Measurements from ENCODE around the gene CAPS.

CAPS gene

DNA sequence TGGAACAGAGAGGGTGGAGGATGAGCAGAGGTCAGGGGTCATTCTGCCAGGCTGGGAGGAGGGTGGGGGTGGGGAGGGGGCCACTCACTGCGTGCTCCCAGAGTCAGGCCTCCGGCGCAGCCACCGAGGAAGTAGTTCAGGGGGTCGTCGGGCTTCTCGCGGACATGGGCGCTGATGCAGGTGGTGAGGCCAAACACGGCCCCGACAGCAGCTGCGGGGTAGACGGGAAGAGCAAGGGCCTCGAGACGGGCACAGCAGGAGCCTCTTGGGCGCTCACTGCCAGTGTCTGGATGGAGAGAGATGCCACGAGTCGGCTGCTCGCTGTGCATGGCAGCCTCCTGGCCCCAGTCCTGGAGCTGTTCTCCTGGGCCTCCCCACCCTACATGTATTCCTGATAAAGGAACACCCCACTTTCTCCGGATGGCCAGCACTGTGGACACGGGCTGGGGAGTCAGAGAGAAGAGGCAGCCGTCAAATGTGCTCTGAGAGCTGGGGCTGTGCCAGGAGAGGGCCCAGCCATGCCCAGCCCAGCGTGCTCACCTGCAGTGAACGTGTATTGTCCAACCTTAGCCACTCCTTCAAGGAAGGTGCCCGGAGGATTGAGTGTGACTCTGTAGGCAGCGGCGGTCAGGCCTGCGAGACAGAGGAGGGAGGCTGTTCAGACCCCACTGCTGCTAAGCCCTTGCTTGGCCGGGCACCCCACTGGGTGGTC, 17.5 kb upstream of the CAPS start:
- DNase-seq (ENCODE audit: low spot score), result no peak
- Mint-ChIP-seq H3K36me3 (ENCODE audit: low read depth) (peaks cover 11% of the 10 kb centered on the region), H3K4me3 (no peak overlapping the region), H3K4me1 (ENCODE audit: low read depth) (peaks cover 6% of the 10 kb centered on the region), H3K27ac (no peak overlapping the region), H3K27me3 (ENCODE audit: low read depth) (no peaks in the 10 kb centered on the region), H3K9me3 (no peaks in the 10 kb centered on the region)

DNA sequence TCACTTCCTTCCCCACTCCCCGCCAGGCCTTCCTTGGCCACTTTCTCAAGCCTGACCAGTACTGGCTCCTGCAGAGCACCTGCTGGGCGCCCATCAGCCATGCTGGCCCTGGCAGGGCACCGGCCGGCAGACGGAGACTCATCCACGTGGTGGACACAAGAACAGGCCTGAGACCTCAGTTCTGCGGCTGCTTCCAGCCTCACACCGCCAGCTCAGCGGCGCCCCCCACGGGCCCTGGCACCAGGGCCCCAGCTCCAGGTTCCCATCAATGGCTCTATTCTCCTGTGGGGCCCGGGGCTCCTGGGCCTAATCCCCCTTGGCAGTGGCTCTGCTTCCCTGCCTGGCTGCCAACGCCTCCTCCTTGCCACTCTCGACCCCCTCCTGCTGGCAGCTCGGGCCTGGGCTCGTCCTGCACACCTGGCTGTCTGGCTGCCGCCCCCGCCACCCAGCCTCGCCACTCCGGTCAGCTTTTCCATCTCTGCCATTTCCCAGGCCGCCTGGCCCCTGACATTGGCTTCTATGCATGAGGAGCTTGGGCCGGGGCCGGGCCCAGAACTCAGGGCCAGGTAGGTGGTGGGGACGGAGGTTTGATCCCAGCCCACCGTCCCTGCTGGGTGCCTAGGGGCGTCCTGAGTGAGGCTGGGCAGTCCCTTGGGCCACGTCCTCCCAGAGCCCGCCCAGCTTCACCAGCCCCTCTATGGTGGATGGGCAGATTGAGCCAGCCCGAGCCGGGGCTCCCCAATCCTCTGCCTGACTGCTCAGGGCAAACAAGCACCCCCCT, 16.7 kb upstream of the CAPS start:
- H3K4me3 Mint-ChIP-seq, result no peak overlapping the region
- no peak for DNase-seq (ENCODE audit: low spot score)
- peaks cover 6% of the 10 kb centered on the region for H3K4me1 Mint-ChIP-seq (ENCODE audit: low read depth)
- peaks cover 11% of the 10 kb centered on the region for H3K36me3 Mint-ChIP-seq (ENCODE audit: low read depth)
- H3K9me3 Mint-ChIP-seq, result no peaks in the 10 kb centered on the region
- H3K27ac Mint-ChIP-seq, result no peak overlapping the region
- H3K27me3 Mint-ChIP-seq (ENCODE audit: low read depth), result no peaks in the 10 kb centered on the region

DNA sequence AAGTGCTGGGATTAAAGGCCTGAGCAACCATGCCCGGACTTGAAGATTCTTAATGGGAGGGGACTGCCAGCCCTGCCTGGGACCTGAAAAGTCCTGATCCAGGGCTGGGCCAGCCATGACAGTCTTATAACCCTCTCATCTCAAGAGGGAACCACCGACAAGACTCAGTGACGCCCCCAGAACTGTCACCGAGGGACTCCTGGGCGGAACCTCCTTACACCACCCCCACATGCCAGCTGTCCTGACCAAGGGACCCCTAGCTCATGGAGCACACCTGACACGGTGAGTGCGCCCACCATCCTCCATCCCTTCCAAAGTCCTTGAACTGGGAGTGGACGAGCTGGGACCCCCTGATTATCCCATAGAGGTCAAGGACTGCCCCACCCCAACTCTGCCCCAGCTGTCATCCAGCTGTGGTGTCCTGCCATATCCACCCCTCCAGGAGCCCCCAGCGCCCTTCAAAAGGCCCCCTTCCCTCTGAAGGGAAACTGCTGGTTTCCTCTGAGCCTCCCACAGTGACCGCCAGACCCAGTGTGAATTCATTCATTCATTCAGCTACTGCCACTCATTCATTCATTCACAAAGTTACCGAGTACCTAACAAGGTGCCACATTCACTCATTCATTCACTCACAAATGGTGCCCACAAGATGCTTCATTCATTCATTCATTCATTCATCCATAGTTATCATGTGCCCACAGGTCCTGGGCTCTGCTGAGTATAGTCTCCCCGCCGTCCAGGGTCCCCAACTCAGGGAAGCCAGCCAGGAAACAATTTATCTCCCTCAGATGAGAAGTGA, 14.1 kb upstream of the CAPS start:
- H3K36me3 Mint-ChIP-seq (ENCODE audit: low read depth), result peaks cover 15% of the 10 kb centered on the region
- H3K9me3 Mint-ChIP-seq, result no peaks in the 10 kb centered on the region
- peak overlapping the region; percentile 4 for H3K4me3 Mint-ChIP-seq
- no peaks in the 10 kb centered on the region for H3K27me3 Mint-ChIP-seq (ENCODE audit: low read depth)
- no peak for DNase-seq (ENCODE audit: low spot score)
- H3K27ac Mint-ChIP-seq, result no peak overlapping the region
- peaks cover 12% of the 10 kb centered on the region for H3K4me1 Mint-ChIP-seq (ENCODE audit: low read depth)

DNA sequence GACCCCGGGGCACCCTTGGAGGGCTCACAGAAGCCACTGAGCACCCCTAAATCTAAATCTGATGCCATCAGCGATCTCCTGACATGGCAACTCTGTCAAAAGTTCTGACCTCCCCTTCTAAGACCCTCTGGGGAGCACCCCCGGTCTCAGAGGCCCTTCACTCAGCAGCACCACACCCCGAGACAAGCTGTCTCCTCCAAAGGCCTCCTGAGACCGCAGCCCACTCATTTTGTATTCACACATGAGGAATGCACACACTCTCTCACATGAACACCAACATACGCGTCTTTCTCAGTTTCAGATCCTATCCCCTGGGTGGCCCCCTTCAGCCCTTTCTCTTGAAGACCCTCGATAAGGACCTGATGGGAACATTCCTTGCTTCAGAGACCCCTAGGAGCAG, 13.1 kb upstream of the CAPS start:
- no peaks in the 10 kb centered on the region for H3K27me3 Mint-ChIP-seq (ENCODE audit: low read depth)
- H3K4me3 Mint-ChIP-seq, result peak overlapping the region; percentile 2
- H3K9me3 Mint-ChIP-seq, result no peaks in the 10 kb centered on the region
- DNase-seq (ENCODE audit: low spot score), result no peak
- no peak overlapping the region for H3K27ac Mint-ChIP-seq
- peaks cover 12% of the 10 kb centered on the region for H3K4me1 Mint-ChIP-seq (ENCODE audit: low read depth)
- peaks cover 12% of the 10 kb centered on the region for H3K36me3 Mint-ChIP-seq (ENCODE audit: low read depth)

DNA sequence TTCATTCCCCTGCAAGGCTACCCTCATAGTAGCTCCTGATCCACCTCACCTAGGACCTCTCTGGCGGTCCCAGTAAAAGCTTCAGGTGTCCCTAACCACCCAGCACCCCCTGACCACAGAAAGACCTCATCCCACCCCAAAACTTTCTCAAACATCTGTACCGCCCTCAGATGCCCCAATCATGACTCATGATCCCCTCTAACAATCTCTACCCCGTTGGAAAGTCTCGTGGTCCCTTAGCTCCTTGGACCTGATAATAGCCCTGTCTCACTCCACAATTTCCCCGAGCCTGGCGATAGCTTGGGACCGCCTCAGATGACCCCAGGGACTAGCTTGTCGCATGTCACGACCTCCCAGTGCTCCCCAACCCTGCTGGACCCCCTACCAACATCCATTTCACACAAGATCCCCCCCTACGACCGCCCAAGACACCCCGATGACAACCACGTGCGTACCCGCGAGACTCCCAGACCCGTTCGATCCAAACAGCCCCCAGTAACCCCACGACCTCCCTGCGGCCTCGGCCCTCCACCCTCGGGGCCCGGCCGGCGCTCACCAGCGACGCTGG, 10.9 kb upstream of the CAPS start:
- peak overlapping the region; percentile 100 for H3K27ac Mint-ChIP-seq
- peak; percentile 9 for DNase-seq (ENCODE audit: low spot score)
- H3K4me1 Mint-ChIP-seq (ENCODE audit: low read depth), result peaks cover 16% of the 10 kb centered on the region
- peaks cover 14% of the 10 kb centered on the region for H3K36me3 Mint-ChIP-seq (ENCODE audit: low read depth)
- H3K9me3 Mint-ChIP-seq, result no peaks in the 10 kb centered on the region
- H3K27me3 Mint-ChIP-seq (ENCODE audit: low read depth), result no peaks in the 10 kb centered on the region
- peak overlapping the region; percentile 93 for H3K4me3 Mint-ChIP-seq

DNA sequence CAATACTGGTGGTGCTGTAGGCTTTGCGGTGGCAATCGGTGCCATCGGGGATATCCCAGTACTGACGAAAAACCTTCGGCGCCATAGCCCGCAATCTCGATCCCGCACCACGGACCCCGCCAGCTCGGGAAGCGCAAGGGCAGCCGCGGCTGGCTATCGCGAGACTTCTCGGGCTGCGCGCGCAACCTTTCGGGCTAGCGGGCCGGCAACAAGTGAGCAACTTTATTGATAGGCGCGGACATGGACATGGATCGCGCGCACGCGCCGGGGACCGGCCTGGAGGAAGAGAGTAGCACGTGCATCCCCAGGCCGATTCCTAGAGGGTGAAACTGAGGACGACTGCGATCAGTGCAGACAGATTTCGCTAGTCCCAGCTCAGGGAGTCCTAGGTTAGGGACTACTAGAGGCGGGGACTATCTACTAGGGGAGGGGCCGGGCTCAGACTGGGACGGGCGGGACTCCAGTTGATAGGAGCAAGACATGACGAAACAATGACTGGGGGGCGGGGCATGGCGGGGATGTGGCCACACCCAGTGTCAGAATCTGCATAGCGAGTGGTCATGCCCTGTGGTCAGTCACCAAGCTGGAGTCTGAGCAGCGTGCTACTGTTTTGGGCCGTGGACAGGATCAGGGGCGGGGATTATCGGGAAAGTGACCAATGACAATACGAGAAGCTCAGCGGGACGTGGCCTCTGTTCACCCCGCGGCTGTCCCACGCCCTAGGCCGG, 10.3 kb upstream of the CAPS start, which contains the start of gene NDUFA11:
Gene NDUFA11 (minus strand): TSS at position 167 of the 728 bp plus-strand sequence. CDS start 82 bp downstream, at position 85.
- Mint-ChIP-seq H3K4me3 (peak within 1 kb of the TSS; percentile 93), H3K4me1 (ENCODE audit: low read depth) (peaks cover 16% of the 10 kb centered on the region), H3K9me3 (no peaks in the 10 kb centered on the region)

DNA sequence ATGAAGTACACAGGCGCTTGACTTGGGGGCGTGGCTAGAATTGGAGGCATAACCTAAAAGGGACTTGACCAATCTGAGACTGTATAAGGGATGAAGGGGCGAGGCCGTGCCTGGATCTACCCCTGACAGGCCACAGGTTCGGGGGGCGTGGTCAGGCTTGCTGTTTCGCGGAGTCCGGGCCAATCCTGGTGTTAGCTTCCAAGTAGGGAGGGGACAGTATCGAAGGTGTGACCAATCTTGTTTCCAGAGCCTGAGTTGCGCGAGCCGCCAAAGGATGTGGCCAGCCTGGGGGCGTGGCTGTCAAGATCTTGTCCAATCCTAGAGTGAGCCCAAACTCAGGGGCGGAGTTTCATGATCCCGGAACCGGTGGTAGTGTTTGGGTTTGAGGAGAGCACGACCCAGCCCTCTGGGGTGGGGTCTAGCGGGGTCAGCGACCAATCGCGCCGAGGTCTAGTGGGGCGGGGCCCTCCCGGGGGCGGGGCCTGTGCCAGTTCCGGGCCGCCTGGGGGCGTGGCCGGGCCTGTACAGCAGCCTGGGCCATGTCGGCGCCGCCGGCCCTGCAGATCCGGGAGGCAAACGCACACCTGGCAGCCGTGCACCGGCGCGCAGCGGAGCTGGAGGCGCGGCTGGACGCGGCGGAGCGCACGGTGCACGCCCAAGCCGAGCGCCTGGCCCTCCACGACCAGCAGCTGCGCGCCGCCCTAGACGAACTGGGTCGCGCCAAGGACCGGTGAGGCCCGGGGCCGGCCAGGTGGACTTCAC, 9.5 kb upstream of the CAPS start, which contains the start of gene VMAC:
Gene VMAC (plus strand): TSS at position 521 of the 762 bp plus-strand sequence. CDS start 19 bp downstream, at position 540.
- peaks cover 16% of the 10 kb centered on the region for H3K4me1 Mint-ChIP-seq (ENCODE audit: low read depth)
- peak; percentile 100 for DNase-seq (ENCODE audit: low spot score)
- peak within 1 kb of the TSS; percentile 100 for H3K27ac Mint-ChIP-seq
- no peaks in the 10 kb centered on the region for H3K9me3 Mint-ChIP-seq
- peak within 1 kb of the TSS; percentile 93 for H3K4me3 Mint-ChIP-seq
- H3K27me3 Mint-ChIP-seq (ENCODE audit: low read depth), result no peaks in the 10 kb centered on the region
- peaks cover 14% of the 10 kb centered on the region for H3K36me3 Mint-ChIP-seq (ENCODE audit: low read depth)

More for the DNA sequence above, 10.3 kb upstream of the CAPS start, which contains the start of gene NDUFA11:
- Mint-ChIP-seq H3K36me3 (ENCODE audit: low read depth) (peaks cover 14% of the 10 kb centered on the region), H3K27ac (peak within 1 kb of the TSS; percentile 100), H3K27me3 (ENCODE audit: low read depth) (no peaks in the 10 kb centered on the region)
- DNase-seq (ENCODE audit: low spot score), result peak; percentile 97

DNA sequence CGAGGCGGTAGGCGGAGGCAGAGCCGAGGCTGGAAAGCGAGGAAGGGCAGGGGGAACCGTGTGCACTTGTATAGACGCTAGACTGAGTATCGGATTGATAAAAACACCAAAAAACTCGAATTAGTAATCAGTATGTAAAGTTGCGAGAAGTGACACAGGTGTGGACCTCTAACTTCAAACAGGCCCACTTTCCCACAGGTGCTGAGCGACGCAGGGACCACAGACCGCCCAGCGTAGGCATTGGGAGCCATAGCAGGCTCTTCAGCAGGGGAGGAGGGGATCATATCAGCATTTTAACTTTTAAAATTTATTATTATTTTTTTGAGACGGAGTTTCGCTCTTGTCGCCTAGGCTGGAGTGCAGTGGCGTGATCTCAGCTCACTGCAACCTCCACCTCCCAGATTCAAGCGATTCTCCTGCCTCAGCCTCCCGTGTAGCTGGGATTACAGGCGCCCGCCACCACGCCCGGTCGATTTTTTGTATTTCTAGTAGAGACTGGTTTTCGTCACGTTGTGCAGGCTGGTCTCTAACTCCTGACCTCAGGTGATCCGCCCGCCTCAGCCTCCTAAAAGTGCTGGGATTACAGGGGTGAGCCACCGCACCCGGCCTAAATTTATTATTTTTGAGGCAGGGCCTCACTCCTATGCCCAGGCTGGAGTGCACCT, 8.8 kb upstream of the CAPS start:
- Mint-ChIP-seq H3K27ac (peak overlapping the region; percentile 60), H3K4me3 (peak overlapping the region; percentile 93), H3K9me3 (no peaks in the 10 kb centered on the region), H3K4me1 (ENCODE audit: low read depth) (peaks cover 16% of the 10 kb centered on the region), H3K27me3 (ENCODE audit: low read depth) (no peaks in the 10 kb centered on the region), H3K36me3 (ENCODE audit: low read depth) (peaks cover 14% of the 10 kb centered on the region)
- DNase-seq (ENCODE audit: low spot score), result no peak

DNA sequence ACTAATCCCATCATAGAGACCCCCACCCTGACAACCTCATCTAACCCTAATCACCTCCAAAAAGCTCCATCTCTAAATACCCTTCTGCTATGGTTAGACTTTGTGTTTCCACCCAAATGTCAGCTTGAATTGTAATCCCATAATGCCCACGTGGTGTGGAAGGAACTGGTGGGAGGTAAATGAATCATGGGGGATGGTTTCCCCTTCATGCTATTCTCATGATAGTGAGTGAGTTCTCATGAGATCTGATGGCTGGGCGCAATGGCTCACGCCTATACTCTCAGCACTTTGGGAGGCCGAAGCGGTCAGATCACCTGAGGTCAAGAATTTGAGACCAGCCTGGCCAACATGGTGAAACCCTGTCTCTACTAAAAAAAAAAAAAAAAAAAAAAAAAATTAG, 6.8 kb upstream of the CAPS start:
- no peaks in the 10 kb centered on the region for H3K9me3 Mint-ChIP-seq
- DNase-seq (ENCODE audit: low spot score), result peak; percentile 34
- peaks cover 8% of the 10 kb centered on the region for H3K36me3 Mint-ChIP-seq (ENCODE audit: low read depth)
- no peaks in the 10 kb centered on the region for H3K27me3 Mint-ChIP-seq (ENCODE audit: low read depth)
- H3K4me1 Mint-ChIP-seq (ENCODE audit: low read depth), result peaks cover 10% of the 10 kb centered on the region
- no peak overlapping the region for H3K27ac Mint-ChIP-seq
- H3K4me3 Mint-ChIP-seq, result no peak overlapping the region

DNA sequence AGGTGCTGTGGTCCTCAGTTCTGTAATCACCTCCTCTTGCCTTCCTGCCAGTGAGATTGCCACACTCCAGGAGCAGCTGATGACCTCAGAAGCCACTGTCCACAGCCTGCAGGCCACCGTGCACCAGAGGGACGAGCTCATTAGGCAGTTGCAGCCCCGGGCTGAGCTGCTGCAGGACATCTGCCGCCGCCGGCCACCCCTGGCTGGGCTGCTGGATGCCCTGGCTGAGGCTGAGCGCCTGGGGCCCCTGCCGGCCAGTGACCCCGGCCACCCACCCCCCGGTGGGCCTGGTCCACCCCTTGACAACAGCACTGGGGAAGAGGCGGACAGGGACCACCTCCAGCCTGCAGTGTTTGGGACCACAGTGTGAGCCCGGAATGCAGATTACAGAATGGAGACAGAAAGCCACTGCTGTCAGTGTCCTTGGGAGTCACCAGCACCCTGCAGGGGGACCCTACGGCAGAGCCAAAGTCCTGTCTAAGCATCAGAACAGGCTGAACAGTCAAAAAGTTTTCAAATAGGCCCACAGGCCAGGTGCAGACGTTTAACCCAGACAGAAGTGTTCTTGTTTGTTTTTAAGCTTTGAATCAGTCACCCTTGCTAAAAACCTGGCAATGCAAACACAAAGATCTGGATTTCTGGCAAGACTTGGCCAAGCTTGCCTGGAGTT, 5.1 kb upstream of the CAPS start:
- H3K27me3 Mint-ChIP-seq (ENCODE audit: low read depth), result no peaks in the 10 kb centered on the region
- no peak for DNase-seq (ENCODE audit: low spot score)
- H3K4me1 Mint-ChIP-seq (ENCODE audit: low read depth), result peaks cover 4% of the 10 kb centered on the region
- no peak overlapping the region for H3K27ac Mint-ChIP-seq
- H3K9me3 Mint-ChIP-seq, result no peaks in the 10 kb centered on the region
- no peak overlapping the region for H3K4me3 Mint-ChIP-seq
- H3K36me3 Mint-ChIP-seq (ENCODE audit: low read depth), result peaks cover 4% of the 10 kb centered on the region

DNA sequence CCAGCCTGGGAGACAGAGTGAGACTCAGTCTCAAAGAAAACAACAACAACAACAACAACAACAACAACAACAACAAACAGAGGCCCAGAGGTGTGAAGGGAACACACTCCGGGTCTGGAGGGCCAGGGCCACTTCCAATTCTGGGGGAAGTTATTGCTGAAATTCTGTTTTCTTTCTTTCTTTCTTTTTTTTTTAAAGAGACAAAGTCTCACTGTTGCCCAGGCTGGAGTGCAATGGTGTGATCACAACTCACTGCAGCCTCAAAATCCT, 3.5 kb upstream of the CAPS start:
- no peaks in the 10 kb centered on the region for H3K9me3 Mint-ChIP-seq
- H3K27me3 Mint-ChIP-seq (ENCODE audit: low read depth), result no peaks in the 10 kb centered on the region
- H3K4me3 Mint-ChIP-seq, result no peak overlapping the region
- peaks cover 4% of the 10 kb centered on the region for H3K4me1 Mint-ChIP-seq (ENCODE audit: low read depth)
- peaks cover 4% of the 10 kb centered on the region for H3K36me3 Mint-ChIP-seq (ENCODE audit: low read depth)
- H3K27ac Mint-ChIP-seq, result no peak overlapping the region
- no peak for DNase-seq (ENCODE audit: low spot score)

DNA sequence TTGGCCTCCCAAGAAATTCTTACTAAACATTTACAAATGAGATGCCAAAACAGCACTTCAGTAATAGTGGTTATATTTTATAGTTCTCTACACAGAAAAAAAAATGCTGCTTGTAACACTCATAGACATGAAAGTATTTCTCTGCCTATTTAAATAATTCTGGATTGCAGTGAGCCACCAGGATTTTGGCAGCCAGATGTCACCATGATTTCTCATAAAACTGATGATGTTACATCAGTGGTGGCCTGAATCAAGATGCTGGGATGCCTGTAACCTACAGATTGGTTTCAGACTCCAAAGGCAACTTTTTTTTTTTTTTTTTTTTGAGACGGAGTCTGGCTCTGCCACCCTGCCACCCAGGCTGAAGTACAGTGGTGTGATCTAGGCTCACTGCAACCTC, 2.7 kb upstream of the CAPS start:
- no peak for DNase-seq (ENCODE audit: low spot score)
- Mint-ChIP-seq H3K4me1 (ENCODE audit: low read depth) (peaks cover 3% of the 10 kb centered on the region), H3K4me3 (no peak overlapping the region), H3K27me3 (ENCODE audit: low read depth) (no peaks in the 10 kb centered on the region), H3K36me3 (ENCODE audit: low read depth) (peaks cover 7% of the 10 kb centered on the region), H3K27ac (no peak overlapping the region), H3K9me3 (no peaks in the 10 kb centered on the region)

Data from T-helper 2 cell treated with Interferon-gamma antibody and Interleukin-4, amounts not matched to agents 5 μg/mL and 100 μg/mL, for 36 hours (primary cell).